Measurements from ENCODE around the gene TBC1D1.
"Not testable (repeated sequence)": the region's sequence is repeated elsewhere in the genome, so short reads cannot be mapped to it uniquely, and the experiment has no call there.

The TBC1D1 gene

DNA sequence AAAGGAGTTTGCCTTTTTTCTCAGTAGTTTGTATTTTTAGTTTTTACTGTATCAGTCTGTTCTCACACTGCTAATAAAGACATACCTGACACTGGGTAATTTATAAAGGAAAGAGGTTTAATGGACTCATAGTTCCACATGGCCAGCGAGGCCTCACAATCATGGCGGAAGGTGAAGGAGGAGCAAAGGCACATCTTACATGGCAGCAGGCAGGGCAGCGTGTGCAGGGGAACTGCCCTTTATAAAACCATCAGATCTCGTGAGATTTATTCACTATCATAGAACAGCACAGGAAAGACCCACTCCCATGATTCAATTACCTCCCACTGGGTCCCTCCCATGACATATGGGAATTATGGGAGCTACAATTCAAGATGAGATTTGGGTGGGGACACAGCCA lies 130.1 kb downstream of the TBC1D1 start:
- H4K91ac ChIP-seq (ENCODE audit: low read depth, low read length); H2AK5ac ChIP-seq (ENCODE audit: low read length); H2BK120ac ChIP-seq (ENCODE audit: insufficient read depth, low read length, poor library complexity); H3K9ac ChIP-seq (ENCODE audit: low read length); H3K4ac ChIP-seq (ENCODE audit: low read depth, low read length); H3K18ac ChIP-seq (ENCODE audit: low read length); H3K27me3 ChIP-seq (ENCODE audit: insufficient read depth, low read length); H2AFZ ChIP-seq (ENCODE audit: insufficient read depth, low read length, poor library complexity); H3K79me2 ChIP-seq (ENCODE audit: control insufficient read depth, insufficient read depth, low read length, poor library complexity); H2BK5ac ChIP-seq (ENCODE audit: low read depth, low read length, poor library complexity); H4K12ac ChIP-seq (ENCODE audit: low read depth, low read length); H4K8ac ChIP-seq (ENCODE audit: low read depth, low read length); H3K4me3 ChIP-seq (ENCODE audit: low read depth, low read length); H3K23ac ChIP-seq (ENCODE audit: low read length); H3K27ac ChIP-seq (ENCODE audit: low read depth, low read length); H3K14ac ChIP-seq (ENCODE audit: low read length); H2BK12ac ChIP-seq (ENCODE audit: low read length); H3K79me1 ChIP-seq (ENCODE audit: low read length); H3K4me2 ChIP-seq (ENCODE audit: low read length); DNase-seq; H3K9me3 ChIP-seq (ENCODE audit: insufficient read depth, low read depth, low read length): not testable (repeated sequence)
- Histone ChIP-seq H3K4me1 (ENCODE audit: control insufficient read depth in 1 of 2, insufficient read depth in 2 of 2, low read length in 2 of 2) (peaks cover 9 to 12% of the 10 kb centered on the region in 2 experiments), H3K36me3 (ENCODE audit: control insufficient read depth in 1 of 2, insufficient read depth in 2 of 2, low read length in 2 of 2) (peaks cover 14 to 17% of the 10 kb centered on the region in 2 experiments)
- no CpG with 5 or more reads among the region's 4 CpGs for WGBS (ENCODE audit: extremely low coverage, insufficient coverage, insufficient read length)

GRCh38 chr4:38021751-38022150 lies 130.9 kb downstream of the TBC1D1 start:
- Histone ChIP-seq H4K8ac (ENCODE audit: low read depth, low read length) (no peak overlapping the region), H3K27me3 (ENCODE audit: insufficient read depth, low read length) (no peaks in the 10 kb centered on the region), H3K79me1 (ENCODE audit: low read length) (peaks cover 3% of the 10 kb centered on the region), H3K4me3 (ENCODE audit: low read depth, low read length) (no peak overlapping the region), H4K12ac (ENCODE audit: low read depth, low read length) (no peak overlapping the region), H3K14ac (ENCODE audit: low read length) (no peak overlapping the region), H3K23ac (ENCODE audit: low read length) (no peak overlapping the region), H2BK5ac (ENCODE audit: low read depth, low read length, poor library complexity) (peak overlapping the region; percentile 65), H3K4me2 (ENCODE audit: low read length) (no peak overlapping the region), H2BK120ac (ENCODE audit: insufficient read depth, low read length, poor library complexity) (no peak overlapping the region), H3K9ac (ENCODE audit: low read length) (no peak overlapping the region), H3K27ac (ENCODE audit: low read depth, low read length) (peak overlapping the region; percentile 56), H4K91ac (ENCODE audit: low read depth, low read length) (no peak overlapping the region), H3K4me1 (ENCODE audit: control insufficient read depth in 1 of 2, insufficient read depth in 2 of 2, low read length in 2 of 2) (peaks cover 5 to 10% of the 10 kb centered on the region in 2 experiments), H3K4ac (ENCODE audit: low read depth, low read length) (no peak overlapping the region), H2AK5ac (ENCODE audit: low read length) (no peak overlapping the region), H3K36me3 (ENCODE audit: control insufficient read depth in 1 of 2, insufficient read depth in 2 of 2, low read length in 2 of 2) (peaks cover 11 to 20% of the 10 kb centered on the region in 2 experiments), H3K18ac (ENCODE audit: low read length) (no peak overlapping the region), H2AFZ (ENCODE audit: insufficient read depth, low read length, poor library complexity) (no peak overlapping the region), H3K79me2 (ENCODE audit: control insufficient read depth, insufficient read depth, low read length, poor library complexity) (peaks cover under 1% of the 10 kb centered on the region), H2BK12ac (ENCODE audit: low read length) (no peak overlapping the region), H3K9me3 (ENCODE audit: insufficient read depth, low read depth, low read length) (peaks cover 2% of the 10 kb centered on the region)
- WGBS (ENCODE audit: extremely low coverage, insufficient coverage, insufficient read length) = no CpG with 5 or more reads among the region's 3 CpGs
- DNase-seq = peak; percentile 85 to 96

DNA sequence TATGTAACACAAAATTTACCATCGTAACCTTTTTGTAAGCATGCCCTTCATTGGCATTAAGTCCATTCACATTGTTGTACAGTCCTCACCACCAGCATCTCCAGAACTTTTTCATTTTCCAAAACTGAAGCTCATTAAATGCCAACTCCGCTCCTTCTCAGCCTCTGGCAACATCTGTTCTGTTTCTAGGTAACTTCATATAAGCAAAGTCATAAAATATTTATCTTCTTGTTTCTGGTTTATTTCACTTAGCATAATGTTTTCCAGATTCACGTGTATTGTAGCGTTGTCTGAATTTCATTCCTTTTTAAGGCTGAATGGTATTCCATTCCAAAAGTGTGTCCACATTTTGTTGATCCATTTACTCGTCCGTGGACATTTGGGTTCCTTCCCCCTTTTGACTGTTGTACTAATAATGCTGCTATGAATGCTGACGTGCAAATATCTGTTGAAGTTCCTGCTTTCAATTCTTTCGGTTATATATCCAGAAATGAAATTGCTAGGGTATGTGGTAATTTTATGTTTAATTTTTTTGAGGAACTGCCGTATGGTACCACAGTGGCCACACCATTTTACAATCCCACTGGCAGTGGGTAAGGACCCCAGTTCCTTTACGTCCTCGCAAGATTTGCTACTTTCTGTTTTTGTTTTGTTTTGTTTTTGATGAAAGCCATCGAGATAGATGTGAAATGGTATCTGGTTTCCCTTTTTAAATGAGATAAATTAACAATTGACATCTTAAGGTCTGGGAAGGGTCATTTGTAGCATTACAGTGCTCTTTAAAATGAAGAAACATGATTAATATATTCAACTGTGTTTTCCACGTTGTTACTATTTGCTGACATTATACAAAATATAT lies 132.7 kb downstream of the TBC1D1 start:
- H3K9me3 ChIP-seq (ENCODE audit: insufficient read depth, low read depth, low read length) = peaks cover 2% of the 10 kb centered on the region
- H3K4me3 ChIP-seq (ENCODE audit: low read depth, low read length) = no peak overlapping the region
- H2AK5ac ChIP-seq (ENCODE audit: low read length) = no peak overlapping the region
- no peak overlapping the region for H3K9ac ChIP-seq (ENCODE audit: low read length)
- H2BK12ac ChIP-seq (ENCODE audit: low read length) = no peak overlapping the region
- H3K36me3 ChIP-seq (ENCODE audit: control insufficient read depth in 1 of 2, insufficient read depth in 2 of 2, low read length in 2 of 2) = peaks cover 18 to 26% of the 10 kb centered on the region in 2 experiments
- no peak overlapping the region for H2AFZ ChIP-seq (ENCODE audit: insufficient read depth, low read length, poor library complexity)
- H3K14ac ChIP-seq (ENCODE audit: low read length) = no peak overlapping the region
- peaks cover 3 to 6% of the 10 kb centered on the region in 2 experiments for H3K4me1 ChIP-seq (ENCODE audit: control insufficient read depth in 1 of 2, insufficient read depth in 2 of 2, low read length in 2 of 2)
- no peak overlapping the region for H4K91ac ChIP-seq (ENCODE audit: low read depth, low read length)
- H3K79me1 ChIP-seq (ENCODE audit: low read length) = peaks cover 2% of the 10 kb centered on the region
- no peak overlapping the region for H3K18ac ChIP-seq (ENCODE audit: low read length)
- H3K27ac ChIP-seq (ENCODE audit: low read depth, low read length) = no peak overlapping the region
- H4K12ac ChIP-seq (ENCODE audit: low read depth, low read length) = no peak overlapping the region
- no peak overlapping the region for H3K4me2 ChIP-seq (ENCODE audit: low read length)
- H3K23ac ChIP-seq (ENCODE audit: low read length) = no peak overlapping the region
- no peak for DNase-seq
- no peak overlapping the region for H3K4ac ChIP-seq (ENCODE audit: low read depth, low read length)
- no peaks in the 10 kb centered on the region for H3K79me2 ChIP-seq (ENCODE audit: control insufficient read depth, insufficient read depth, low read length, poor library complexity)
- no peak overlapping the region for H4K8ac ChIP-seq (ENCODE audit: low read depth, low read length)
- WGBS (ENCODE audit: extremely low coverage, insufficient coverage, insufficient read length) = no CpG with 5 or more reads among the region's 13 CpGs
- H2BK5ac ChIP-seq (ENCODE audit: low read depth, low read length, poor library complexity) = no peak overlapping the region
- H3K27me3 ChIP-seq (ENCODE audit: insufficient read depth, low read length) = no peaks in the 10 kb centered on the region
- no peak overlapping the region for H2BK120ac ChIP-seq (ENCODE audit: insufficient read depth, low read length, poor library complexity)

DNA sequence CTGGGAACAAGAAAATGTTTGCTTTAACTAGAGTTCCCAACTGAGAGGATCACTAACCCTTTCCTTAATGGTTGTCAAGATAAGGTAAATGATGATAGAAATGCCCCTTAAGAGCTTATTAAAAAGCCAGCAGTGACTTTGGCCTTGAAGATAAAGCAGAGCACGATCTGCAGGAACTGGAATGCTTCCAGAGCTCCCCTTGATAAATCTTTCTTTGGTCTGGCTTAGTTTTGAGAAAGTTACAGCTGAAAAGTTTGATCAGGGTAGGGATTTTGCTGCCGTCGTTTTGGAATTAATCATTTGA lies 133.3 kb downstream of the TBC1D1 start:
- Histone ChIP-seq H4K12ac (ENCODE audit: low read depth, low read length) (no peak overlapping the region), H2BK12ac (ENCODE audit: low read length) (no peak overlapping the region), H3K4me3 (ENCODE audit: low read depth, low read length) (no peak overlapping the region), H3K9me3 (ENCODE audit: insufficient read depth, low read depth, low read length) (peaks cover 2% of the 10 kb centered on the region), H3K4ac (ENCODE audit: low read depth, low read length) (no peak overlapping the region), H3K36me3 (ENCODE audit: control insufficient read depth in 1 of 2, insufficient read depth in 2 of 2, low read length in 2 of 2) (peaks cover 19 to 30% of the 10 kb centered on the region in 2 experiments), H3K23ac (ENCODE audit: low read length) (no peak overlapping the region), H3K4me1 (ENCODE audit: control insufficient read depth in 1 of 2, insufficient read depth in 2 of 2, low read length in 2 of 2) (peaks cover 3 to 6% of the 10 kb centered on the region in 2 experiments), H4K91ac (ENCODE audit: low read depth, low read length) (no peak overlapping the region), H3K9ac (ENCODE audit: low read length) (no peak overlapping the region), H3K27ac (ENCODE audit: low read depth, low read length) (no peak overlapping the region), H2AFZ (ENCODE audit: insufficient read depth, low read length, poor library complexity) (no peak overlapping the region), H3K27me3 (ENCODE audit: insufficient read depth, low read length) (no peaks in the 10 kb centered on the region), H2BK5ac (ENCODE audit: low read depth, low read length, poor library complexity) (no peak overlapping the region), H4K8ac (ENCODE audit: low read depth, low read length) (no peak overlapping the region), H3K4me2 (ENCODE audit: low read length) (no peak overlapping the region), H3K18ac (ENCODE audit: low read length) (no peak overlapping the region), H2BK120ac (ENCODE audit: insufficient read depth, low read length, poor library complexity) (no peak overlapping the region), H3K79me2 (ENCODE audit: control insufficient read depth, insufficient read depth, low read length, poor library complexity) (no peaks in the 10 kb centered on the region), H2AK5ac (ENCODE audit: low read length) (no peak overlapping the region), H3K79me1 (ENCODE audit: low read length) (peaks cover 2% of the 10 kb centered on the region), H3K14ac (ENCODE audit: low read length) (no peak overlapping the region)
- no CpG with 5 or more reads among the region's 3 CpGs for WGBS (ENCODE audit: extremely low coverage, insufficient coverage, insufficient read length)
- DNase-seq = no peak

All from trophoblast cell (in vitro differentiated cells and primary cell).